GM12878 (cell line): ENCODE data around the gene G3BP1. TPM values are rescaled to one million over a fixed set of nuclear protein-coding genes. Genes with fewer than 3 reads are reported as not detected.
"Not testable (repeated sequence)": the region's sequence is repeated elsewhere in the genome, so short reads cannot be mapped to it uniquely, and the experiment has no call there.

Experiments
- ATAC-seq: fragments of 200-7000 bp; cut with Tn5 transposase; 3 replicates; pipeline ENCODE4 v1.9.1; 2020; ENCODE audit warnings: mild to moderate bottlenecking, moderate library complexity
- BruUV-seq: library from RNA; stranded (reverse); fragments of 400-500 nt; replicated peaks from 2 replicates; lab custom pipeline; 2021; lab: Mats Ljungman, UMichigan
- CTCF ChIA-PET: fragments of 300-600 bp; sonication (Branson Sonifier 250); formaldehyde crosslinking; extraction: SDS; loops from one replicate; lab custom pipeline; 2021; ENCODE audit warnings: inconsistent platforms; lab: Yijun Ruan, JAX
- POLR2A ChIA-PET: fragments of 350-600 bp; formaldehyde crosslinking; extraction: SDS; loops from one replicate; lab custom pipeline; 2021; ENCODE audit warnings: inconsistent platforms; lab: Charles Lee
- RAD21 ChIA-PET: fragments of 300-600 bp; sonication (Branson Sonifier 250); formaldehyde crosslinking; loops from one replicate; lab custom pipeline; 2023; ENCODE audit warnings: antibody characterized with exemption; ENCODE audit not compliant: unreplicated experiment; lab: Charles Lee
- SMC1A ChIA-PET: fragments of 300-600 bp; sonication (Branson Sonifier 250); formaldehyde crosslinking; loops from one replicate; lab custom pipeline; 2023; ENCODE audit not compliant: unreplicated experiment, uncharacterized antibody; lab: Charles Lee
- DNase-seq: peaks from one replicate; pipeline ENCODE4 v3.0.0-alpha.2; 2011; ENCODE audit warnings: low read depth, low spot score
- FAIRE-seq: peaks from 3 replicates; lab custom pipeline; 2011; peaks lifted over from hg19 to GRCh38; lab: Jason Lieb, UNC
- H2AFZ ChIP-seq: 2 replicates; pipeline ENCODE4 v1.6.0; 2011; ENCODE audit warnings: low read depth, low read length, control low read depth; ENCODE audit not compliant: control insufficient read depth
- H3K27ac ChIP-seq: 2 replicates; pipeline ENCODE4 v1.5.1; 2011; ENCODE audit warnings: control low read depth; ENCODE audit not compliant: control insufficient read depth, insufficient read depth
- H3K27me3 ChIP-seq, 2 experiments: replicated peaks in 1 of 2; 2 replicates each; pipeline versions ENCODE4 v1.6.0 to v1.6.1; 2011; ENCODE audit warnings: low read length in 1 of 2; ENCODE audit not compliant: control insufficient read depth in 2 of 2, insufficient read depth in 2 of 2
- H3K36me3 ChIP-seq, 2 experiments: 2 replicates each; pipeline ENCODE4 v1.5.1; 2011; ENCODE audit warnings: low read length in 1 of 2; ENCODE audit not compliant: control insufficient read depth in 2 of 2, insufficient read depth in 2 of 2
- H3K4me1 ChIP-seq: 2 replicates; pipeline ENCODE4 v1.6.1; 2011; ENCODE audit warnings: mild to moderate bottlenecking, low read length, moderate library complexity, mixed read lengths; ENCODE audit not compliant: control insufficient read depth, insufficient read depth
- H3K4me2 ChIP-seq: 2 replicates; pipeline ENCODE4 v1.6.0; 2011; ENCODE audit warnings: control low read depth; ENCODE audit not compliant: control insufficient read depth, insufficient read depth
- H3K4me3 ChIP-seq: fragments of 200-600 bp; sonication (generic); 2 replicates; pipeline ENCODE4 v1.5.1; 2016
- H3K79me2 ChIP-seq: 2 replicates; pipeline ENCODE4 v1.6.0; 2011; ENCODE audit warnings: low read length; ENCODE audit not compliant: control insufficient read depth, insufficient read depth
- H3K9ac ChIP-seq: 2 replicates; pipeline ENCODE4 v1.8.0; 2011; ENCODE audit warnings: low read length, control low read depth, mixed read lengths; ENCODE audit not compliant: control insufficient read depth, insufficient read depth
- H3K9me3 ChIP-seq: replicated peaks from 3 replicates; pipeline ENCODE4 v1.5.1; 2011; ENCODE audit warnings: mild to moderate bottlenecking, low read length; ENCODE audit not compliant: control insufficient read depth, insufficient read depth
- H4K20me1 ChIP-seq: 2 replicates; pipeline ENCODE4 v1.6.0; 2011; ENCODE audit not compliant: control insufficient read depth, insufficient read depth
- NBN ChIP-seq: fragments of 450-650 bp; IDR thresholded peaks from 2 replicates; pipeline ENCODE4 v1.6.1; 2016
- NFYA ChIP-seq: IDR thresholded peaks from 2 replicates; pipeline ENCODE4 v1.6.1; 2011; ENCODE audit warnings: low read depth, mild to moderate bottlenecking, low read length, improper control_type of control experiment, borderline replicate concordance
- WGBS: methylation state at CpG from one replicate; pipeline ENCODE4 v1.1.6; 2016; ENCODE audit warnings: low lambda C conversion rate; ENCODE audit not compliant: insufficient replicate concordance, insufficient coverage; ENCODE audit errors: missing lambda C conversion rate; 5-methylcytosine and 5-hydroxymethylcytosine counted together
- in situ Hi-C: fragments of 300-500 bp; cut with MboI; formaldehyde crosslinking; loops from 9 replicates; pipeline ENCODE4 v1.14.3; 2018; ENCODE audit warnings: mixed read lengths
- intact Hi-C: fragments of 100-400 bp; cut with micrococcal nuclease; formaldehyde crosslinking; loops from one replicate; pipeline ENCODE4 v1.14.2; 2022; ENCODE audit not compliant: unreplicated experiment
- polyA plus RNA-seq, 11 experiments: library from polyadenylated mRNA; depleted of rRNA in 4 of 11; unstranded in 6 of 11; stranded (reverse) in 5 of 11; fragments of >200 nt; fragmentation: Nextera tagmentation in 4 of 11; fragmentation: Illumina TruSeq in 1 of 11; extraction: Ambion mirVana in 4 of 11; extraction: Trizol in 1 of 11; gene quantifications; 1 replicate in 1 of 11; 2 replicates in 10 of 11; pipeline versions ENCODE4 v1.2.1 to v1.2.3, GENCODE V29; 2011 to 2016; ENCODE audit warnings: inconsistent platforms in 2 of 11, missing spikeins in 2 of 11, low read depth in 1 of 11
- total RNA-seq, 4 experiments: library from RNA; depleted of rRNA in 3 of 4; stranded (reverse); fragments of >200 nt in 3 of 4; fragmentation: Illumina TruSeq in 1 of 4; extraction: Trizol in 1 of 4; gene quantifications; 2 replicates each; pipeline versions ENCODE4 v1.2.1 to v1.2.3, GENCODE V29; 2013 to 2021
- TF ChIP-seq, protein P1 (sequence below): IDR thresholded peaks from 2 replicates; pipeline ENCODE4 v1.6.1; 2012; ENCODE audit warnings: low read depth, low read length, improper control_type of control experiment
- TF ChIP-seq, protein P2 (sequence below): IDR thresholded peaks from 2 replicates; pipeline ENCODE4 v1.6.1; 2012; ENCODE audit warnings: low read length, inconsistent platforms
- TF ChIP-seq, protein P3 (sequence below): fragments of 450-650 bp; IDR thresholded peaks from 2 replicates; pipeline ENCODE4 v1.6.1; 2017; ENCODE audit warnings: antibody characterized with exemption, mild to moderate bottlenecking, moderate library complexity

Gene G3BP1
- total and polyA plus RNA-seq, 10 of the 15 experiments (the other 5 are each of a cell fraction or from before 2014, with no cell fraction given): 49.7 to 438 (median 148) TPM

DNA sequence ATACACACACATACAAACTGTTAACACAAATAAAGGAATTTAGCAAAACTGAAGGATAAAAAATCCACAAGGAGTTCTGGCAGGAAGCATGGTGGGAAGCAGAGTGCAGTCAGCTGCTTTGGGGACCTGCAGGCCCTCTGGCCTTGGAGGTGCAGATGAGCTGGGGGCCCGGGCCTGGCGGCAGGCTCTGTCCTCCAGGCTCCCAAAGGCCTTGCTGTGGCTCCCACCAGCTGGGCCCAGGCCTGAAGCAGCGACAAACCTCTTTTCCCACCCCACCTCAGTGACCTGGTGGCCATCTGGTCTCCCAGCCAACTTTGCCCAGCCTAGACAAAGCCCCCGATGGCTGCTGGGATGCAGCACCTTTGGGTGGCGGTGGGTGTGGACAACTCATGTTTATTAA lies 85.1 kb downstream of the G3BP1 start:
- CTCF ChIA-PET: no interaction called here
- H3K4me2 ChIP-seq: no peak overlapping the region
- intact Hi-C loops: no loop called here

DNA sequence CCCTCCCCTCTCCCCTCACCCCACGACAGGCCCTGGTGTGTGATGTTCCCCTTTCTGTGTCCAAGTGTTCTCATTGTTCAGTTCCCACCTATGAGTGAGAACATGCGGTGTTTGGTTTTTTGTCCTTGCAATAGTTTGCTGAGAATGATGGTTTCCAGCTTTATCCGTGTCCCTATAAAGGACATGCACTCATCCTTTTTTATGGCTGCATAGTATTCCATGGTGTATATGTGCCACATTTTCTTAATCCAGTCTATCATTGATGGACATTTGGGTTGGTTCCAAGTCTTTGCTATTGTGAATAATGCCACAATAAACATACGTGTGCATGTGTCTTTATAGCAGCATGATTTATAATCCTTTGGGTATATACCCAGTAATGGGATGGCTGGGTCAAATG lies 89.1 kb downstream of the G3BP1 start:
- H3K9ac ChIP-seq, H2AFZ ChIP-seq, intact Hi-C loops, H3K79me2 ChIP-seq, H3K27me3 ChIP-seq, H3K36me3 ChIP-seq, RAD21 ChIA-PET, H3K4me2 ChIP-seq, H3K27ac ChIP-seq, BruUV-seq, FAIRE-seq, H3K9me3 ChIP-seq, SMC1A ChIA-PET, H3K4me3 ChIP-seq, in situ Hi-C loops, DNase-seq, H4K20me1 ChIP-seq, H3K4me1 ChIP-seq, ATAC-seq, CTCF ChIA-PET, POLR2A ChIA-PET: not testable (repeated sequence)
- 59% methylated on average over 3 of the region's 4 CpGs for WGBS

More for the DNA sequence above, 85.1 kb downstream of the G3BP1 start:
- Histone ChIP-seq H3K27ac (no peak overlapping the region), H4K20me1 (no peaks in the 10 kb centered on the region), H3K79me2 (no peaks in the 10 kb centered on the region), H2AFZ (no peak overlapping the region), H3K27me3 (no peaks in the 10 kb centered on the region), H3K4me1 (no peaks in the 10 kb centered on the region), H3K4me3 (no peak overlapping the region), H3K9me3 (no peaks in the 10 kb centered on the region), H3K9ac (no peak overlapping the region), H3K36me3 (no peaks in the 10 kb centered on the region)
- BruUV-seq: no TSS peak
- ATAC-seq (no peak), DNase-seq (no peak), FAIRE-seq (no peak)
- 16% methylated on average over 5 of the region's 5 CpGs for WGBS
- in situ Hi-C loops: no loop called here
- TF ChIP-seq, protein P1, sequence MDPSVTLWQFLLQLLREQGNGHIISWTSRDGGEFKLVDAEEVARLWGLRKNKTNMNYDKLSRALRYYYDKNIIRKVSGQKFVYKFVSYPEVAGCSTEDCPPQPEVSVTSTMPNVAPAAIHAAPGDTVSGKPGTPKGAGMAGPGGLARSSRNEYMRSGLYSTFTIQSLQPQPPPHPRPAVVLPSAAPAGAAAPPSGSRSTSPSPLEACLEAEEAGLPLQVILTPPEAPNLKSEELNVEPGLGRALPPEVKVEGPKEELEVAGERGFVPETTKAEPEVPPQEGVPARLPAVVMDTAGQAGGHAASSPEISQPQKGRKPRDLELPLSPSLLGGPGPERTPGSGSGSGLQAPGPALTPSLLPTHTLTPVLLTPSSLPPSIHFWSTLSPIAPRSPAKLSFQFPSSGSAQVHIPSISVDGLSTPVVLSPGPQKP: no peak
- TF ChIP-seq NBN (no peak), NFYA (no peak)
- TF ChIP-seq, protein P2, sequence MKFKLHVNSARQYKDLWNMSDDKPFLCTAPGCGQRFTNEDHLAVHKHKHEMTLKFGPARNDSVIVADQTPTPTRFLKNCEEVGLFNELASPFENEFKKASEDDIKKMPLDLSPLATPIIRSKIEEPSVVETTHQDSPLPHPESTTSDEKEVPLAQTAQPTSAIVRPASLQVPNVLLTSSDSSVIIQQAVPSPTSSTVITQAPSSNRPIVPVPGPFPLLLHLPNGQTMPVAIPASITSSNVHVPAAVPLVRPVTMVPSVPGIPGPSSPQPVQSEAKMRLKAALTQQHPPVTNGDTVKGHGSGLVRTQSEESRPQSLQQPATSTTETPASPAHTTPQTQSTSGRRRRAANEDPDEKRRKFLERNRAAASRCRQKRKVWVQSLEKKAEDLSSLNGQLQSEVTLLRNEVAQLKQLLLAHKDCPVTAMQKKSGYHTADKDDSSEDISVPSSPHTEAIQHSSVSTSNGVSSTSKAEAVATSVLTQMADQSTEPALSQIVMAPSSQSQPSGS: no peak
- TF ChIP-seq, protein P3, sequence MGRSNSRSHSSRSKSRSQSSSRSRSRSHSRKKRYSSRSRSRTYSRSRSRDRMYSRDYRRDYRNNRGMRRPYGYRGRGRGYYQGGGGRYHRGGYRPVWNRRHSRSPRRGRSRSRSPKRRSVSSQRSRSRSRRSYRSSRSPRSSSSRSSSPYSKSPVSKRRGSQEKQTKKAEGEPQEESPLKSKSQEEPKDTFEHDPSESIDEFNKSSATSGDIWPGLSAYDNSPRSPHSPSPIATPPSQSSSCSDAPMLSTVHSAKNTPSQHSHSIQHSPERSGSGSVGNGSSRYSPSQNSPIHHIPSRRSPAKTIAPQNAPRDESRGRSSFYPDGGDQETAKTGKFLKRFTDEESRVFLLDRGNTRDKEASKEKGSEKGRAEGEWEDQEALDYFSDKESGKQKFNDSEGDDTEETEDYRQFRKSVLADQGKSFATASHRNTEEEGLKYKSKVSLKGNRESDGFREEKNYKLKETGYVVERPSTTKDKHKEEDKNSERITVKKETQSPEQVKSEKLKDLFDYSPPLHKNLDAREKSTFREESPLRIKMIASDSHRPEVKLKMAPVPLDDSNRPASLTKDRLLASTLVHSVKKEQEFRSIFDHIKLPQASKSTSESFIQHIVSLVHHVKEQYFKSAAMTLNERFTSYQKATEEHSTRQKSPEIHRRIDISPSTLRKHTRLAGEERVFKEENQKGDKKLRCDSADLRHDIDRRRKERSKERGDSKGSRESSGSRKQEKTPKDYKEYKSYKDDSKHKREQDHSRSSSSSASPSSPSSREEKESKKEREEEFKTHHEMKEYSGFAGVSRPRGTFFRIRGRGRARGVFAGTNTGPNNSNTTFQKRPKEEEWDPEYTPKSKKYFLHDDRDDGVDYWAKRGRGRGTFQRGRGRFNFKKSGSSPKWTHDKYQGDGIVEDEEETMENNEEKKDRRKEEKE: no peak
- RAD21 ChIA-PET: no interaction called here
- POLR2A ChIA-PET: no interaction called here
- SMC1A ChIA-PET: no interaction called here
